ENCODE results near the gene DEPP1. TPM values are rescaled to one million over a fixed set of nuclear protein-coding genes. Genes with fewer than 3 reads are reported as not detected.

DEPP1 gene
- total and polyA plus RNA-seq, 2 of the 13 experiments (the other 11 are each of a cell fraction or from before 2014, with no cell fraction given) = 14.8 to 270 TPM

- TF ChIP-seq SNAPC4 (CRISPR knock-in tag; IDR thresholded peaks at IDR 0.05) = no peak
- no peak for TF ChIP-seq ARNT2 (CRISPR knock-in tag; IDR thresholded peaks at IDR 0.05; ENCODE audit: low read depth)
- no peak for TF ChIP-seq MED13 (CRISPR knock-in tag; IDR thresholded peaks at IDR 0.05)
- TF ChIP-seq TFE3 (CRISPR knock-in tag; IDR thresholded peaks at IDR 0.05) = no peak
- TF ChIP-seq ZNF441 (CRISPR knock-in tag; IDR thresholded peaks at IDR 0.05; ENCODE audit: borderline replicate concordance) = no peak
- no peak for TF ChIP-seq ZNF572 (CRISPR knock-in tag; IDR thresholded peaks at IDR 0.05)
- TF ChIP-seq KDM5A (IDR thresholded peaks at IDR 0.05; ENCODE audit: borderline replicate concordance, low read length) = no peak
Measured at GRCh38 chr10:44982496-44982895, 3.9 kb upstream of the DEPP1 start (continued).
